K562 (cell line): ENCODE measurements around the gene ESPL1. TPM values are rescaled to one million over a fixed set of nuclear protein-coding genes. Genes with fewer than 3 reads are reported as not detected.
A peak's percentile ranks its signal among the peaks of the same experiment; 100 is the strongest.

ENCODE experiments used
- ADNP ChIP-seq: fragments of 200-800 bp; sonication (Bioruptor generic); IDR thresholded peaks from 2 replicates; pipeline ENCODE4 v1.6.1; 2016; ENCODE audit warnings: missing genetic modification characterization, missing compliant biosample characterization
- BRD9 ChIP-seq: fragments of 450-650 bp; IDR thresholded peaks from 2 replicates; pipeline ENCODE4 v1.6.1; 2018; ENCODE audit warnings: low read depth; ENCODE audit not compliant: partially characterized antibody
- CTCF ChIP-seq, 3 experiments: IDR thresholded peaks in 2 of 3; conservative IDR thresholded peaks in 1 of 3; 2 replicates each; pipeline ENCODE4 v1.5.1; 2011 to 2012; ENCODE audit warnings: low read length in 3 of 3, mild to moderate bottlenecking in 3 of 3, control low read depth in 2 of 3, improper control_type of control experiment in 1 of 3, inconsistent platforms in 1 of 3, low read depth in 1 of 3, mixed read lengths in 1 of 3, moderate library complexity in 1 of 3; ENCODE audit not compliant: insufficient read depth in 2 of 3
- GABPA ChIP-seq: fragments of 200-800 bp; sonication (Bioruptor generic); conservative IDR thresholded peaks from 2 replicates; pipeline ENCODE4 v1.6.1; 2016; ENCODE audit warnings: low read depth, missing genetic modification characterization, missing compliant biosample characterization
- MITF ChIP-seq: IDR thresholded peaks from 2 replicates; pipeline ENCODE4 v1.6.1; 2014; ENCODE audit warnings: antibody characterized with exemption
- NCOA1 ChIP-seq: fragments of 450-650 bp; IDR thresholded peaks from 2 replicates; pipeline ENCODE4 v1.6.1; 2016; ENCODE audit warnings: low read depth
- PKNOX1 ChIP-seq: fragments of 450-650 bp; IDR thresholded peaks from 2 replicates; pipeline ENCODE4 v1.6.1; 2016
- RAD21 ChIP-seq, 2 experiments: fragments of 250-450 bp in 1 of 2; fragments of 450-650 bp in 1 of 2; sonication (Bioruptor Pico) in 1 of 2; formaldehyde crosslinking in 1 of 2; IDR thresholded peaks in 1 of 2; conservative IDR thresholded peaks in 1 of 2; 2 replicates each; pipeline versions ENCODE4 v1.4.0 to v1.8.0; 2020 to 2022; ENCODE audit warnings: mild to moderate bottlenecking in 2 of 2, moderate library complexity in 1 of 2
- USF1 ChIP-seq: sonication (generic); formaldehyde crosslinking; IDR thresholded peaks from 2 replicates; pipeline ENCODE4 v1.9.0; 2022; ENCODE audit warnings: mild to moderate bottlenecking, missing genetic modification reagents
- ZBTB26 ChIP-seq: fragments of 450-650 bp; formaldehyde crosslinking; IDR thresholded peaks from 2 replicates; pipeline ENCODE4 v1.4.0; 2022; ENCODE audit warnings: missing genetic modification characterization
- ZNF592 ChIP-seq: fragments of 450-650 bp; IDR thresholded peaks from 2 replicates; pipeline ENCODE4 v1.6.1; 2017; ENCODE audit warnings: antibody characterized with exemption, mild to moderate bottlenecking
- polyA plus RNA-seq, 8 experiments: library from polyadenylated mRNA; depleted of rRNA in 4 of 8; stranded (reverse) in 5 of 8; unstranded in 3 of 8; fragments of >200 nt; fragmentation: Nextera tagmentation in 2 of 8; fragmentation: Illumina TruSeq in 1 of 8; extraction: Ambion mirVana in 2 of 8; extraction: Trizol in 1 of 8; gene quantifications; 2 replicates each; pipeline versions ENCODE4 v1.2.1 to v1.2.3, GENCODE V29; 2011 to 2014; ENCODE audit warnings: inconsistent platforms in 1 of 8, missing spikeins in 1 of 8
- total RNA-seq, 7 experiments: library from RNA; depleted of rRNA in 6 of 7; stranded (reverse); fragments of >200 nt in 6 of 7; fragmentation: Illumina TruSeq in 2 of 7; extraction: Trizol in 2 of 7; gene quantifications; 2 replicates each; pipeline versions ENCODE4 v1.2.1 to v1.2.3, GENCODE V29; 2011 to 2021; ENCODE audit warnings: low replicate concordance in 1 of 7
- TF ChIP-seq, protein P1 (sequence below), 2 experiments: fragments of 450-650 bp; conservative IDR thresholded peaks; 2 replicates each; pipeline ENCODE4 v1.6.1; 2017; ENCODE audit warnings: mild to moderate bottlenecking in 2 of 2, moderate library complexity in 2 of 2

The ESPL1 gene
- total and polyA plus RNA-seq, 9 of the 15 experiments (the other 6 are each of a cell fraction or from before 2014, with no cell fraction given) = 1.2 to 55.0 (median 18.7) TPM

GRCh38 chr12:53251477-53252348, 16.4 kb upstream of the ESPL1 start (continued):
- TF ChIP-seq ADNP (tag) = no peak
- peak; percentile 59 to 79 for TF ChIP-seq RAD21 (CRISPR knock-in tag; conservative IDR thresholded peaks at IDR 0.05 in 1 of 2, IDR thresholded peaks at IDR 0.05 in 1 of 2)
- peak; percentile 62; the same call in 1 of the 2 replicates for TF ChIP-seq MITF
- peak; percentile 31 for TF ChIP-seq BRD9
- TF ChIP-seq USF1 = peak; percentile 88
- TF ChIP-seq NCOA1 = 0 out of 2 replicates have a peak, but pooled peaks have one; percentile 1
- TF ChIP-seq PKNOX1 = peak; percentile 63
- TF ChIP-seq, protein P1, sequence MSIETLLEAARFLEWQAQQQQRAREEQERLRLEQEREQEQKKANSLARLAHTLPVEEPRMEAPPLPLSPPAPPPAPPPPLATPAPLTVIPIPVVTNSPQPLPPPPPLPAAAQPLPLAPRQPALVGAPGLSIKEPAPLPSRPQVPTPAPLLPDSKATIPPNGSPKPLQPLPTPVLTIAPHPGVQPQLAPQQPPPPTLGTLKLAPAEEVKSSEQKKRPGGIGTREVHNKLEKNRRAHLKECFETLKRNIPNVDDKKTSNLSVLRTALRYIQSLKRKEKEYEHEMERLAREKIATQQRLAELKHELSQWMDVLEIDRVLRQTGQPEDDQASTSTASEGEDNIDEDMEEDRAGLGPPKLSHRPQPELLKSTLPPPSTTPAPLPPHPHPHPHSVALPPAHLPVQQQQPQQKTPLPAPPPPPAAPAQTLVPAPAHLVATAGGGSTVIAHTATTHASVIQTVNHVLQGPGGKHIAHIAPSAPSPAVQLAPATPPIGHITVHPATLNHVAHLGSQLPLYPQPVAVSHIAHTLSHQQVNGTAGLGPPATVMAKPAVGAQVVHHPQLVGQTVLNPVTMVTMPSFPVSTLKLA (conservative IDR thresholded peaks at IDR 0.05) = peak in 1 of 2 experiments; percentile 75; a peak in 3 of 4 replicates
- TF ChIP-seq CTCF (IDR thresholded peaks at IDR 0.05 in 2 of 3, conservative IDR thresholded peaks at IDR 0.05 in 1 of 3; ENCODE audit: insufficient read depth in 2 of 3, low read depth in 1 of 3, low read length in 3 of 3) = peak; percentile 66 to 73 (median 71)
- peak; percentile 10; the same call in 1 of the 2 replicates for TF ChIP-seq ZBTB26 (CRISPR knock-in tag)
- peak; percentile 8; the same call in 1 of the 2 replicates for TF ChIP-seq ZNF592
- TF ChIP-seq GABPA (tag) = peak; percentile 81
